Measurements from ENCODE around the gene RAPGEF1. TPM values are rescaled to one million over a fixed set of nuclear protein-coding genes. Genes with fewer than 3 reads are reported as not detected.
"Not testable (repeated sequence)": the region's sequence is repeated elsewhere in the genome, so short reads cannot be mapped to it uniquely, and the experiment has no call there.

Gene RAPGEF1
- polyA plus RNA-seq, 1 donor = 122 TPM

DNA sequence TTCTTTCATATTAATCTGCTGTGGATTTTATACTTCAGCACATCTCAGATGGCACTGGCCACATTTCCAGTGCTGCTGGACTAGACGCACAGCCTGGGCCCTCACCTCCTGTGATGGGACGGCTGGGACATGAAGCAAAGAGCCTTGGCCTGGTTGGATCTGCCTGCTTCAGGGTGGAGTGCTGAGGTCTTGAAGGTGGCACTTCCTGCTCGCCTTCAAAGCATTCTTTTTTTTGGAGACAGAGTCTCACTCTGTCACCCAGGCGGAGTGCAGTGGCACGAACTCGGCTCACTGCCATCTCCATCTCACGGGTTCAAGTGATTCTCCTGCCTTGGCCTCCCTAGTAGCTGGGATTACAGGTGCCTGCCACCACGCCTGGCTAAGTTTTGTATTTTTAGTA, 73.1 kb downstream of the RAPGEF1 start:
- DNase-seq = no peak

DNA sequence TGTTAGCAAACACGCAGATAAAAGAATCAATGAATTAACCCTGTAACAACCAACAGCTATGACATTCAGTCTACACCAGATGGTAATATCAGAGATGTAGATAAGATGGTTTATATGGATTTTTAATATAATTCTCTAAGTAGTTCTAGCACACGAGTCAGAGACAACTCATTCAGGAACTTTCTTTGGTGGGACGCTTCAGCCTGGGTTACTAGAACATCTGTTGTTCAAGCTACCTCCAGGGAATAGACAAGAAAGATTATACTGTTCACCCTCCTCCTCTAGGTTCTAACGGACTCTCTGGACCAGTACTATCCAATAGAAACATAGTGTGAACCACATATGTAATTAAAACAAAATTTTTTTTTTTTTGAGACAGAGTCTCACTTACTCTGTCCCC, 73.8 kb downstream of the RAPGEF1 start:
- DNase-seq = no peak

DNA sequence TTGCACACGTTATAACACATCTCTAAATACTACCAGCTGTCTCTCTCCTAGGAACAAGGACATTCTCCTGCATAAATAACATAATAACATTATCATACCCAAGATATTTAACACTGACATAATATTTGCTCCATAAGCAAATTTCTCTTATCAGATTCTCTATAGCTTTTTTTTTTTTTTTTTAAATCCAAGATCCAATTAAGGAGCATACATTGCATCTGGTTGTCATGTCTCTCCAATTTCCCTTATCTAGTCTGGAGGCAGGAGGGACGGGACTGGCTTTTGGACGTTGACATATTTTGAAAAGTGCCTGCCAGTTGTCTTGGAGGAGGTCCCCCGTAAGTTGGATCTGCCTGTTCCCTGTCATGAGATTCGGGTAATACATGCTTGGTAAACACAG, 76.6 kb downstream of the RAPGEF1 start:
- no peak for DNase-seq

DNA sequence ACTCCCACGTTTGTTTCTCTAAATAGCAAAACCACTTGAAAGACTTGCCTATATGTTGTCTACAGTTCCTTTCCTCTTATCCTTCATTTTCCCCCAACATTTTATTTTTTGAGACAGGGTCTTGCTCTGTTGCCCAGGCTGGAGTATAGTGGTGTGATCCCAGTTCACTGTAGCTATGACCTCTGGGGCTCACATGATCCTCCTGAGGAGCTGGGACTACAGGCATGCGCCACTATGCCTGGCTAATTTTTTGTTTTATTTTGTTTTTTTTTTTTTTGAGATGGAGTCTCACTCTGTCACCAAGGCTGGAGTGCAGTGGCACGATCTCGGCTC, 77.6 kb downstream of the RAPGEF1 start:
- not testable (repeated sequence) for DNase-seq

DNA sequence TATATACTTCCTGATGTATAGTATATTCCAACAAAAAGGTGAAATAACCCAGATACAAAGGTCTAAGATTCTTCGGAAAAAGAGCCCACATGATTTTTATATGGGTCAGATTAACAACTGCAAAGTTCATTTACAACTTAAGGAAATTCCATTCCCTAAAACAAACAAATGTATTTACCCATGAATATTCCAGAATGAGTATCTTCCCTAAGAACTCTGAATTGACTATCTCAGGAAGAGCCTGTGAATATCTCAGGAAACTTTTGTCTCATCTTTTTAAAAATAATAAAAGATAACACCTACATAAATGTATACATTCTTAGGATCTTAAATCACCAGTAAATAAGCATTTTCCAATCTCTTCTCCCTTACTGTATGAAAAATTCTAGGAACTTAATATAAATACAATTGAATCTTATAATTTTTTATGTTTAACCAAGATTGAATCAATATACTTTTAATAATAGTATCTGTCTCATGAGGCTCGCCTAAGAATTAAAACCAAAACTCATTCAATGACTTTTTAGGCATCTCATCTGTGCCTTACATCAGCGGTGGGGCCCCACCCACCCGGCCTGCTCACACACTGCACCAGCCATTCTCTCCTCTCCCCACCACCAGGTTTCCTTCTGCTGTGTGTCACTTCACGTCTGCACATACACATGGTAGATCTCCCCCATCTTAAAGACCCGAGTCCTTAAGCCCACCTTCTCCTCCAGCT, 78.1 kb downstream of the RAPGEF1 start:
- no peak for DNase-seq

DNA sequence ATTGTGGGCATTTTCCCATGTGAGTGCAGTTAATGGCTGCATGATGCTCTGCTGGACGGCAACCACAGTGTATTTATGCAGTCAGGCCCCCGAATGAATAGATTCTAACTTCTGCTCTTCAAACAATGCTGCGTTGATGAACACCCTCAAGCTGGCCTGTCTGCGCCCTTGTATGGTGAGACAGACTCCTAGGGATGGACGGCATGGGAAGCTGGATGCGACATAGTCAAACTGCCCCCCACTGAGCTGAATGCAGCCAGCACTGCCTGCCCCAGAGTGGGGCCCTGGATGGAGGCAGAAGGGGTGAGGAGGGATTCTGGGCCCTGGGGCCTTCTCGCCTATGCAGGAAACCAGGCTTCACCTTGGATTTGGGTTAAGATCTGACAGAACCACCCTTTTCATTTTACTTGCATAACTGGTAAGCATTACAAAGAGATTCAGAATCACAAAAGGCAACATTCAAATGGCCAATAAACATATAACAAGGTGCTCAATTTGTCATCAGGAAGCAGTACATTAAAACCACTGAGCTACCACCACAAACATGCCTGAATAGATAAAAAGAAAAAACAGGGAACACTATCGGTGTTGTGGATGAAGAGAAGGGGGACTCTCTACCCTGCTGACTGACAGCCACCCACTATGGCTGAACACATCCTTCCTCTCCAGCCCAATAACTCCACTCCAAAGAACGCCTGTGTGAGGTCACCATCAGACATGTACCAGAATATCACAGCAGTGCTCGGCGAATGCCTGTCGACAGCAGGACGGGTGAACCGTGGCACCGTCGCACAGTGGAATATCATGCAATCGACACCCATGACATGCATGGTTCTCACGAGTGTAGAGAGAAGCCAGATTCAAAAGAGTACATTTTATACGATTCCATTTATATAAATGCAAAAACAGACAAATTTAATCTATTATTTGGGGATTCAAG, 79.1 kb downstream of the RAPGEF1 start:
- no peak for DNase-seq

DNA sequence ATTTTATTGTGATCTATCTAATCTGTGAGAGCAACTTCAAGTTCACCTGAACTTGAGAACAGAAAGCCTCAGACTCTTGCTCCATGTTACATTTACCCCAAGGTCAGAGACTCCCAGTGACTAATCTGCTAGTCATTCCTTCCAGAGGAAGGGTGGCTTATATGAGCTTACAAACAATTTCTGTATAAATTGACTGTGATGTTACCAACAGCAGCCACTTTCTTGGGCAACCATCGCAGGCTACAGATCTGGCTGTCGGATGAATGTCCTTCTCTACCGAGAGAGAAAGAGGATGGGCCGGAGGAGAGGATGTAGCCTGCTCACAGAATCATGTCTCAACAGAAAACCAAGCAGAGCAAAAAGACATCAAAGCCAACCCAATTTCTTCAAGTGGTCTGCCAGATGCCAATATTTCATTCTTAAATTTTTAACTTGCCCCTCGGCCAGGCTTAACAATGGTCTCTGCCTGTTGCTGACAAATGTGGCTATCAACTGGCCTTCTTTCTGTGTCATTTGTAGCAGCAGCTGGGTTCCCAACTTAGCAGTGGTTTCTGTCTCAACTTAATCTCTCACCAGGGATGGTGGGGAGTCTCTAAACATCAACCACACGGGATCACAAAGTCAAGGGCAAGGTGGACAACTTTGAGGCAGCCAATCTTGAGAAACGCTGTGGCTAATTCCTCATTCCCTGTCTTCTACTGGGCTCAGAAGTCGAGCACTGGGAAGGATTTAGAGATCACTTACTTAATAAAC, 81.3 kb downstream of the RAPGEF1 start:
- DNase-seq = no peak

DNA sequence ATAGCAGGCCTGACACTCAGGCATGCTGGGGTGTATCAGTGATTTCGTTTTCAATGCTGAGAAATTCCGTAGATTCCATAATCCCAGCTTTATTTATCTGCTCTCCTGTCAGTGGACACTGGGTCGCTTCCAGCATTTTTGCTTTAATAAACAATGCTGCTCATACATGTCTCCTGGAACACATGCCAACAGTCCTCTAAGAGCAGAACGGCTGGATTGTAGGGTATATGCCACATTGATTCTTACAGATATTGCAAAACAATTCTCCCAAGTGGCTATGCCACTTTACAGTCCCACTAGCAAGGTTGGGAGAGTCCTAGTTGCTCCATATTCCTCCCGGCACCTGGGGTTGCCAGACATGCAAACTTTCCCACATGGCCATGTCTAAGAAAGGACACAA, 81.9 kb downstream of the RAPGEF1 start:
- DNase-seq = no peak

DNA sequence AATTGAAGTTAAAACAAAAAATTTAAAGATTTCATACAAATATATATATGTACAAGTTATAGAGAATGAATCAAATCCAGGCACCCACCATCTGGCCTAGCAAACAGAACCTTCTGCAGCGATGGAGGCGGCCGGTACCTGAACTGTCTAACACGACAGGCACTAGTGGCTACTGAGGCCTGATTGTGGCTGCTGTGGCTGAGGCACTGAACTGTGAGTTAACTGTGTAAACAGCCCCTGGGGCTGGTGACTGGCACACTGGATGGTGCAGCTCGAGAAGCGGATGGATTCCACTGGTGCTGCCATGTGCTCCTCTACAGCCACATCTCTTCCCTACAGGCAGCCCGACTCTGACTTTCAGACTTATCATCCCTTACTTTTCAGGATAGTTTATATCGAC, 82.4 kb downstream of the RAPGEF1 start:
- DNase-seq = no peak

DNA sequence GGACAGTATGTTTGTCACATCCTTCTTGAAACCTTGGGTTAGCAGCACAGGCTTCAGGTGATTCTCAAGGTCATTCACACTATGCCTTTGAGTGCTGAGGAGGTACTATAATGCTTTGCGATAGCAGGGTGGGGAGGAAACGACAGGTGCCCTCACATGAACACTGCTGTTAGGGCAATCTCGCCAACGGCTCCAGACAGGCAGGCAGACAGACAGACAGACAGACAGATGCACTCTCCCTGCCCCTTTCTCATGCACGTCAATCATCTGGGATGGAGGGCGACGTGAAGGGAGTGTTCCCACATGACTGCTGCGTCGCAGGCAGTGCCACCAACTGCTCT, 82.9 kb downstream of the RAPGEF1 start:
- no peak for DNase-seq

DNA sequence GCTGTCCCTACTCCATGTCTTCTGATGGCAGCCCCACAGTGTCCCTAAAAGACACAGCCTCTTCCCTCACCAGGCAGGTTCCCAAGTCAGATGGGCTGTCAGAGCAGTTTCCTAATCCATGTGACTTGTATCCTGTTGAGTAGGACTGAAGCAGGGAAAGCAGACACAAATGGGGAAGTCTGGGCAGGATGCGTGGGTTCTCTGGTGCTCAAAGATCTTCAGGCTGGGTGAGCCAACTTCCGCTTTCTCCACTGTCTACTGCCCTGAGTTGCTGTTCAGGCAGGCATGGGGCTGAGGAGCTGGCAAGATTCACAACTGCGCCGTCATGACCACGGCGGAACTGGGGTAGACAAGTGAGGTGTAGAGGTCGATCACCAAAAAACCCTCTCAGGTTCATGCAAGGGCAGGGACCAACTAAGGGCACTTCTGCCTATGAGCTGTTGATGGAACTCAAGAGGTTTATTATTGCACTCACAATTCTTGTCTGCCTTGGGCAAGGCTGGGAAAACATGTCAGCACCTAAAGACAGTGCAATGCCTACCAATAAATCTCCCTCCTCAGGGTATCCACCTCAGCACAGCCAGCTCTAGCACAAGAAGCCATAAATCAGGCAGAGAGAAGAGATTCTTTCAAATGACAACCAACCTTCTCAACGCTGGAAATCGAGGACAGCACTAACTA, 83.4 kb downstream of the RAPGEF1 start:
- DNase-seq = no peak

DNA sequence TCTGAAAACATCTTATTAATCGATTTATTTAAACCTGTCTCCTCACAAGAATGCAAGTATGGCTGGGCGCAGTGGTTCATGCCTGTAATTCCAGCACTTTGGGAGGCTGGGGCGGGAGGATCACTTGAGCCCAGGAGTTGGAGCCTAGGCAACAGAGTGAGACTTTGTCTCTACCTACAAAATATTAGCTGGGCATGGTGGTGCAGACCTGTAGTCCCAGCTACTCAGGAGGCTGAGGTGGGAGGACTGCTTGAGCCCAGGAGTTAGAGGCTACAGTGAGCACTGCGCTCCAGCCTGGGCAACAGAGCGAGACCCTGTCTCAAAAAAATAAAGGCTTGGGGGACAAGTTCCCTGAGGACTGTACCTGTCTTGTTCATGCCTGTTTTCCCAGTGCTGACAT, 85.5 kb downstream of the RAPGEF1 start:
- not testable (repeated sequence) for DNase-seq

DNA sequence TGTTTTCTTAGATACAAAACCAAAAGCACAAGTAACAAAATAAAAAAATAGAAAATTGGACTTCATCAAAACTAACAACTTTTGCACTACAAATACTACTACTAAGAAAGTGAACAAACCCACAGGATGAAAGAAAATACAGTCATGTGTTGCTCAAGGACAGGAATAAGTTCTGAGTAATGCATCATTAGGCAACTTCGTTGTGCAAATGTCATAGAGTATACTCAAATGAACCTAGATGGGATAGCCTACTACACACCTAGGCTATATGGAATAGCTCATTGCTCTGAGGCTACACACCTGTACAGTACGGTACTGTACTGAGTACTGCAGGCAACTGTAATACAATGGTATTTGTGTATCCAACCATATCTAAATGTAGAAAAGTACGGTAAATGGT, 88.3 kb downstream of the RAPGEF1 start:
- DNase-seq = no peak

DNA sequence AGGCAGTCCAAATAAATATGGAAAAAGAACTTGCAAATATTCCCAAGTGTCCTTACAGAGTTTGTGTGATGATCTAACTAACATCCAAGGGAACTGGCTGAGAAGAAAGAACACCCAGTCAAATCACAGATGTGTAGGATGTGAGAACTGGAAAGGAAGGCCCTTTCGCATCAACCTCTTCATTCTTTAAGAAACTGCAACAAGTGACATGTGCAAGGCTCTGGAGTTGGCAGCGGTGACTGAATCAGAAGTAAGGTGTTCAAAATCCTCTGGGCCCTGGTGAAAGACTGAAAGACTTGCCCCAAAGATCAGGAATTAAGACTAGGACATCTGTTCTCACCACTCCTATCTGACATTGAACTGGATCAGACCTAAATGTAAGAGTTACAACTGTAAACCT, 88.7 kb downstream of the RAPGEF1 start:
- DNase-seq = no peak

DNA sequence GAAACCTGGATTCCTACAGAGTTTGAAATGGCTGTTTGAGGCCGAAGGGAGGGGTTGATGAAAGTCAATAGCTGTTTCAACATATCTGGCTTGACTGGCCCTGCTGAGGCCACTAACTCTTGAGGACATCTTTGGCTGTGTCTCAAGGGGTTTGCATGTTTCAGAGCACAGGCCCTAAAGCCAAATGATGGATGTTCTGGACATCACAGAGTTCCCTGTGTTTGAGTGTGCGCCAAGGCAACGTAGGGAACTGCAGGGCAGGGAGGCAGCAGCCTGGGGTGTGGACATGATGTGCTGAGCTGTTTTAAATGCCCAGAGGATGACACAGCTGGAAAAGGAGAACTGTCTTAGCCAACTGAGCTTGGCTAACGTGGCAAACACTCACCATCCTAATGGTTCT, 89.6 kb downstream of the RAPGEF1 start:
- DNase-seq = no peak

DNA sequence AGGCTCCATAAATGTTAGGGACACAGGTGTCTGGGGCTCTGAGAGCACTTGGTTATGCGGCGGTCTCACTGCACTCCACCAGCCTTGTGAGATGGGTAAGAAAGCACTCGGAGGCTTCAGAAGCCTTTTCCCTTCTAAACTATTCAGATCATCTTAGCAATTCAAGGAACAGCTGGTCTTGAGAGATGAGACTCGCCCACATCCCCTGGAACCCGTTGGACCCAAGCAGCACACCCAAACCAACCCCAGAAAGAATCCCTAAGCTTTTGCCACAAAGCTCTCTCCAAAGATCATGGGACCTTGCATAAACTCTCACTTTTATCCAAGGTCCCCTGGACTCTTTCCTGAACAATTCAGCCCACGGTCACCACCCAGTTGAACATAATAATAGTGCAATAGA, 90.2 kb downstream of the RAPGEF1 start:
- no peak for DNase-seq

DNA sequence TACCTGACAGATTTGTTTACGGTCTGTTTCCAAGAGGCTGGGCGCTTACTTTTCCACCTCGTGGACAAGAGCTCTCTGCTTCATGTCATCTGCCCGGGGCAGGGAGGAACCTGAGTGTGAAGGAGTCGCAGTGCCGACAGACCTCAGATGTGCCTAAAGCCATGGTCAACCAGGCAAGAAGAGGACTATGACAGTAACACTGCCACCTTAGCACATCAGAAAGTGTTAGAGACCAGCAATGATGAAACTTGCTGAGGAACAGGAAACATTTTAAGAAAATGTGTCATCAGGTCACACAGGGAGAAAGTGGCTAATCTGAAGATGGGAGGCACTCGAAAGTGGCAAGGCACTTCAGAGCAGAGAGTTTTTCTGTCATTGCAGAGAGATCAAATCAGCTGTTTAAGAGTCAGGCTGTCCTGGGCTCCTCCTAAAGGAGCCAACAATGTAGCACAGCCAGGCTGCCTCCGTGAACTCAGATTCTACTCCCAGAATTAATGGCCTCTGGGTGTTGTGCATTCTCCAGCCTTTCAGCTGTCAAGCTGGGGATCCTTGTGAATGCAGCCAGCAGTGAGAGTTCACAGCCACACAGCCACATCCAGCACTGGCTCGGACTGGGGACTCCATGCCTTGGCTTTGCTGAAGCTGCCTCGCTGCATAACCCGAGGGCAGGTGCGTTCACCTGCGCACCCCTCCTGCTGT, 94.6 kb downstream of the RAPGEF1 start:
- no peak for DNase-seq

DNA sequence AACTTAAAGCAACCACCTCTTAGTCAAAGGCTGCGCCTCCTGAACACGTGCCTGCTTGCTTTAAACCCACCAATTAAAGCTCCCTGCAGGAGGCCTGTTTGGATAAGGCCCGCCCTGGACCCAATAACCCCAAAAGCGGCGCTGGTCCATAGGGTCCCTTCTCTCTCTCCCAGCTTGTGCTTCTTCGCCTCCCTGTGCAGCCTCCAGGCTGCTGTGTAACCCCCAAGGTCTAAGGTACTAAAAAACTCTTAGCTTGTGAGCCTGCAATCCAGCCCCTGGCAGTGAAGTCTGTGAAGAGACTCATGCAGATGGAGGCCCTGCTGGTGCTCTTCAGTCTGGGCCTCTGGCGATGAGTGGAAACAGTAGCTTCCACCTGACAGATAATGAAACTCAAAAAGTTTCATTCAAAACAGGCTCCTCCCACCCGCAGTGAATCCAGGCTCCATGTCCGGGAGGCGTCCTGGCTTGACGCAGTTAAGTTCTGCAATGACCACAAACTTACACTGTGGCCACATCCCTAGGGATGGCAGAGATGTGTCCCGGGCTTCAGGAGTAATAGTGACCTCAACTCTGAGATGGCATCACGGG, 97.3 kb downstream of the RAPGEF1 start:
- DNase-seq = no peak

DNA sequence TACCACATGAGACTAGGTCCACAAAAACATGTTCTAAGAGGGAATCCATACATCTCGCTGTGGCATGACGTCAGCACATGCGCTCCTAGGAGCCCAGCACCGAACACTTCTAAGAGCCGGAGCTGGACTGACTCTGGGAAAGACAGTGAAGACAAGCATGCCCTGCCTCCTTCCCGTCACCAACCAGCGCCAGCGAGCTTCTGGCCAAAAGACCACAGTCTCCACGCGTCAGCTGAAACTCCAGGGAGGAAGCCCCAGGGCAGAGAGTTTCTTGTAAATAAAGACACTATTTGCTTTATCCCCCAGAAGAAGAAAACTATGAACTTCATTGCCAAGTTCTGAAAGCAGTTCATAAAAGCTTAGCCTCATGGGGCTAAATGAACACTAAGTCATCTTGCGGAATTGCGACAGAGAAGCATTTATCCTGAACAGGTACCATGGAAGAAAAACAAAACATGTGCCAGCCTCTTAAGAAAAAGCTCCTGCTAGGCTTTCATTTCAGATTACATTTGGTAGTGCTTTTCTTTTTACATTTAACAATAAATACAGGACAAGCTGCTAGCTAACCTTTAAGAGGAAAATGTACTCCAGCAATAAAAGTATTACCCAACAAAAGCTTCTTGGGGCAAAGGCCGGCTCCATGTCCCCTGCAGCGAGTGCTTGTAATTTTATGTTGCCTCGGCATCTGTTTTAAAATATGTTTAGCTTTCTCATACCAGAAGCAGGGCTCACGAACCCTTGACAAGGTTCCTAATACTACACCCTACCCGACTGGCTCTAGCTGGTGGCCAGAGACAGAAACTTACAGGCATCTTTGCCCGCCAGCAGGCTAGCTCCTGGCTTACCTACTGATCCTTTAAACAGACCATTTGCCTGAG, 98.0 kb downstream of the RAPGEF1 start:
- DNase-seq = no peak

DNA sequence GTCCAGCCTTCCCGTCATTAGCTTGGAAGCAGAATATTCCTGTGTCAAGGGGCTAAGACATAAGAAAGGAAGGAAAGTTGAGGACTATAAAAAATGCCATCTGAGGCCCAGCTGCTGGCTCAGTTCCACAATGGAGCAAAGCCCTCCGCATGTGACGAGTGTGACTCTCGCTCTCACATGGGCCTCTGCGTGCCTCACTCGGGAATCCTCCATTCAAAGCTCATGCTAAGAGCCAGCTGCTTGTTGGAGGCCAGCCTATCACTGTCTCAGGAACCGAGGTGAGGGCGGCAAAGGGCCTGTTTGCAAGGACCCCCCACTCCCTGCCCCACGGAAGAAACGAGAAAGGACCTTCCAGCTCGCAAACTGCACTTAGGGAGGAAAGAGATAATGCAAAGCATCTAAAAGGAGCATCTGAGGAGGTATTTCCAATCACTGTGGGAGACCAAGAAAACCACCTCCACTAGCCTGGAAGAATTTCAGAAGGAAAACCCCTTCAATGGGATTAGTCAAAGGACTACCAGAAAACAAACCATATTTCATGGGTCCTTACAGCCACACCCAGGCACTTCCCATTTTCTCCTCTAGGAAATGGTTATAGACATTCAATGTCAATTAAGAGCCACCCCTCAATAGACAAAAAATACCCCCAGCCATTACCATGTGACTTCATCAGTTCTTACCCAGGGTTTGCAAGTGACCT, 99.3 kb downstream of the RAPGEF1 start:
- no peak for DNase-seq
